Endothelial cell of umbilical vein (primary cell): ENCODE results near the gene CLBA1. TPM values are rescaled to one million over a fixed set of nuclear protein-coding genes. Genes with fewer than 3 reads are reported as not detected.

ENCODE experiments used
- BruUV-seq: library from RNA; stranded (reverse); fragments of 400-500 nt; replicated peaks from 2 replicates; lab custom pipeline; 2021; lab: Mats Ljungman, UMichigan
- CTCF ChIA-PET: fragments of 300-600, 350-600 bp; sonication (Branson Sonifier 250); formaldehyde crosslinking; loops from one replicate; lab custom pipeline; 2021; ENCODE audit warnings: antibody characterized with exemption, inconsistent platforms; lab: Charles Lee
- POLR2A ChIA-PET: fragments of 300-600, 350-600 bp; sonication (Branson Sonifier 250); formaldehyde crosslinking; loops from one replicate; lab custom pipeline; 2021; ENCODE audit warnings: antibody characterized with exemption, inconsistent platforms; lab: Charles Lee
- DNase-seq: peaks from one replicate; pipeline ENCODE4 v3.0.0-alpha.2; 2011; ENCODE audit warnings: low read depth, low spot score
- FAIRE-seq: peaks from 2 replicates; lab custom pipeline; 2011; peaks lifted over from hg19 to GRCh38; lab: Jason Lieb, UNC
- H2AFZ ChIP-seq: 2 replicates; pipeline ENCODE4 v1.6.0; 2012; ENCODE audit warnings: low read depth, low read length, control low read depth, inconsistent platforms
- H3K27ac ChIP-seq: 2 replicates; pipeline ENCODE4 v1.5.1; 2011; ENCODE audit warnings: low read depth, mild to moderate bottlenecking, control low read depth, low read length, moderate library complexity; ENCODE audit not compliant: insufficient read depth
- H3K27me3 ChIP-seq, 2 experiments: 2 replicates each; pipeline versions ENCODE4 v1.6.0 to v1.6.1; 2011; ENCODE audit warnings: low read length in 2 of 2, mixed read lengths in 1 of 2; ENCODE audit not compliant: control insufficient read depth in 2 of 2, insufficient read depth in 2 of 2
- H3K36me3 ChIP-seq, 2 experiments: 2 replicates in 1 of 2; 3 replicates in 1 of 2; pipeline ENCODE4 v1.5.1; 2011; ENCODE audit warnings: low read length in 2 of 2, mild to moderate bottlenecking in 1 of 2, moderate library complexity in 1 of 2; ENCODE audit not compliant: control insufficient read depth in 2 of 2, insufficient read depth in 2 of 2; ENCODE audit errors: extremely low read depth in 1 of 2
- H3K4me1 ChIP-seq: 3 replicates; pipeline ENCODE4 v1.5.1; 2011; ENCODE audit warnings: mild to moderate bottlenecking, low read length; ENCODE audit not compliant: control insufficient read depth, insufficient read depth; ENCODE audit errors: extremely low read depth
- H3K4me2 ChIP-seq: 2 replicates; pipeline ENCODE4 v1.6.1; 2011; ENCODE audit warnings: low read length, control low read depth, mixed read lengths; ENCODE audit not compliant: insufficient read depth
- H3K4me3 ChIP-seq, 3 experiments: fragments of 200-600 bp in 1 of 3; sonication (generic), shearing (Covaris generic) in 1 of 3; replicated peaks in 1 of 3; 2 replicates each; pipeline ENCODE4 v1.5.1; 2011 to 2016; ENCODE audit warnings: control low read depth in 3 of 3, low read length in 3 of 3, mild to moderate bottlenecking in 2 of 3, inconsistent platforms in 1 of 3, low read depth in 1 of 3, moderate library complexity in 1 of 3; ENCODE audit not compliant: insufficient read depth in 1 of 3
- H3K79me2 ChIP-seq: 2 replicates; pipeline ENCODE4 v1.6.0; 2012; ENCODE audit warnings: low read length, inconsistent platforms; ENCODE audit not compliant: control insufficient read depth, insufficient read depth
- H3K9ac ChIP-seq: replicated peaks from 2 replicates; pipeline ENCODE3; 2011; ENCODE audit warnings: low read length, control low read depth; ENCODE audit not compliant: insufficient read depth; ENCODE audit errors: extremely low read depth
- H3K9me1 ChIP-seq: replicated peaks from 3 replicates; pipeline ENCODE4 v1.6.0; 2011; ENCODE audit warnings: mild to moderate bottlenecking, low read length; ENCODE audit not compliant: control insufficient read depth, insufficient read depth; ENCODE audit errors: extremely low read depth
- H3K9me3 ChIP-seq: replicated peaks from 2 replicates; pipeline ENCODE4 v1.5.1; 2012; ENCODE audit warnings: low read length, inconsistent platforms; ENCODE audit not compliant: control insufficient read depth, insufficient read depth
- H4K20me1 ChIP-seq: replicated peaks from 2 replicates; pipeline ENCODE3; 2011; ENCODE audit warnings: mild to moderate bottlenecking, low read length; ENCODE audit not compliant: control insufficient read depth, insufficient read depth; ENCODE audit errors: extremely low read depth
- EZH2 ChIP-seq: IDR thresholded peaks from 2 replicates; pipeline ENCODE4 v1.6.1; 2012; ENCODE audit warnings: borderline replicate concordance, low read depth, mild to moderate bottlenecking, moderate library complexity, low read length, inconsistent platforms; ENCODE audit not compliant: severe bottlenecking
- FOS ChIP-seq: IDR thresholded peaks from 2 replicates; pipeline ENCODE4 v1.6.1; 2011; ENCODE audit warnings: mild to moderate bottlenecking, low read length, moderate library complexity, borderline replicate concordance; ENCODE audit not compliant: insufficient read depth
- GATA2 ChIP-seq: IDR thresholded peaks from 2 replicates; pipeline ENCODE4 v1.7.0; 2011; ENCODE audit warnings: low read depth, mild to moderate bottlenecking, moderate library complexity, mixed read lengths, low read length; ENCODE audit not compliant: insufficient read length, insufficient read depth
- JUN ChIP-seq: IDR thresholded peaks from 2 replicates; pipeline ENCODE4 v1.6.1; 2011; ENCODE audit warnings: borderline replicate concordance, low read depth; ENCODE audit not compliant: insufficient read length, insufficient read depth
- MAX ChIP-seq: IDR thresholded peaks from 2 replicates; pipeline ENCODE4 v1.6.1; 2011; ENCODE audit not compliant: insufficient read depth, insufficient read length
- MYC ChIP-seq: IDR thresholded peaks from one replicate; pipeline ENCODE4 v1.6.1; 2011; ENCODE audit warnings: mild to moderate bottlenecking, low read depth, low read length
- POLR2A ChIP-seq: IDR thresholded peaks from 2 replicates; pipeline ENCODE4 v1.6.1; 2012; ENCODE audit warnings: low read depth, mild to moderate bottlenecking, control low read depth, low read length
- POLR2AphosphoS5 ChIP-seq: IDR thresholded peaks from 2 replicates; pipeline ENCODE4 v1.6.1; 2012; ENCODE audit warnings: low read depth, mild to moderate bottlenecking, control low read depth, low read length, moderate library complexity; ENCODE audit not compliant: insufficient read depth
- dilution Hi-C: fragments of 300-500 bp; cut with MboI; formaldehyde crosslinking; loops from one replicate; pipeline ENCODE4 v1.15.0; 2019; ENCODE audit warnings: low sequenced_read_pairs; ENCODE audit not compliant: extremely low pct_ligation_motif_present
- intact Hi-C: fragments of 100-400 bp; cut with micrococcal nuclease; formaldehyde crosslinking; loops from one replicate; pipeline ENCODE4 v1.10.0; 2022
- polyA plus RNA-seq, 4 experiments: library from polyadenylated mRNA; depleted of rRNA in 3 of 4; stranded (reverse) in 3 of 4; unstranded in 1 of 4; fragments of >200 nt; gene quantifications; 2 replicates each; pipeline versions ENCODE4 v1.2.1 to v1.2.3, GENCODE V29; 2011 to 2012; ENCODE audit warnings: missing spikeins in 1 of 4
- total RNA-seq: library from RNA; stranded (reverse); gene quantifications from 2 replicates; pipeline ENCODE4 v1.2.3, GENCODE V29; 2021
- TF ChIP-seq, protein P1 (sequence below), 2 donors: IDR thresholded peaks; 1 replicate in 1 of 2; 2 replicates in 1 of 2; pipeline ENCODE4 v1.5.1; 2011; ENCODE audit warnings: low read length in 2 of 2, mild to moderate bottlenecking in 2 of 2, moderate library complexity in 2 of 2, control low read depth in 1 of 2, inconsistent platforms in 1 of 2, low read depth in 1 of 2; ENCODE audit not compliant: insufficient read depth in 1 of 2; ENCODE audit errors: extremely low read depth in 1 of 2

Gene CLBA1
- total and polyA plus RNA-seq, 2 donors (not counting 3 experiments of a cell fraction or from before 2014, with no cell fraction given): 5.2 to 5.3 TPM

- no peak for TF ChIP-seq JUN
- TF ChIP-seq FOS: no peak
- TF ChIP-seq GATA2: no peak
- TF ChIP-seq POLR2AphosphoS5: peak; percentile 92
- TF ChIP-seq POLR2A: peak; percentile 80
- TF ChIP-seq, protein P1, sequence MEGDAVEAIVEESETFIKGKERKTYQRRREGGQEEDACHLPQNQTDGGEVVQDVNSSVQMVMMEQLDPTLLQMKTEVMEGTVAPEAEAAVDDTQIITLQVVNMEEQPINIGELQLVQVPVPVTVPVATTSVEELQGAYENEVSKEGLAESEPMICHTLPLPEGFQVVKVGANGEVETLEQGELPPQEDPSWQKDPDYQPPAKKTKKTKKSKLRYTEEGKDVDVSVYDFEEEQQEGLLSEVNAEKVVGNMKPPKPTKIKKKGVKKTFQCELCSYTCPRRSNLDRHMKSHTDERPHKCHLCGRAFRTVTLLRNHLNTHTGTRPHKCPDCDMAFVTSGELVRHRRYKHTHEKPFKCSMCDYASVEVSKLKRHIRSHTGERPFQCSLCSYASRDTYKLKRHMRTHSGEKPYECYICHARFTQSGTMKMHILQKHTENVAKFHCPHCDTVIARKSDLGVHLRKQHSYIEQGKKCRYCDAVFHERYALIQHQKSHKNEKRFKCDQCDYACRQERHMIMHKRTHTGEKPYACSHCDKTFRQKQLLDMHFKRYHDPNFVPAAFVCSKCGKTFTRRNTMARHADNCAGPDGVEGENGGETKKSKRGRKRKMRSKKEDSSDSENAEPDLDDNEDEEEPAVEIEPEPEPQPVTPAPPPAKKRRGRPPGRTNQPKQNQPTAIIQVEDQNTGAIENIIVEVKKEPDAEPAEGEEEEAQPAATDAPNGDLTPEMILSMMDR (IDR thresholded peaks at IDR 0.05; ENCODE audit: extremely low read depth in 1 of 2, insufficient read depth in 1 of 2, low read depth in 1 of 2, low read length in 2 of 2): no peak
- TF ChIP-seq MAX: peak; percentile 73
- peak; percentile 32 for TF ChIP-seq MYC
- TF ChIP-seq EZH2: no peak
- dilution Hi-C loops: no loop called here
- H3K27me3 ChIP-seq: no peaks in the 10 kb centered on the region
- ChIA-PET POLR2A (interaction anchor here (1.0 to 1.1 kb wide), 2 partner anchors 10 to 49 kb away, joined by 5 to 7 read pairs; no protein-coding TSS in a partner anchor), CTCF (interaction anchor here (0.7 to 3.2 kb wide), 7 partner anchors 16 to 292 kb away, joined by 3 to 34 read pairs (median 4); partner anchors contain the start of gene CLBA1)
- H3K9me3 ChIP-seq: peaks cover 2% of the 10 kb centered on the region
- H4K20me1 ChIP-seq: no peaks in the 10 kb centered on the region
- no peaks in the 10 kb centered on the region for H3K36me3 ChIP-seq
- H2AFZ ChIP-seq: peak within 1 kb of the TSS; percentile 62
- intact Hi-C loops: loop anchor here (1.0 to 2.0 kb wide), 4 partner anchors 36 to 88 kb away; partner anchors contain the start of gene CLBA1
- FAIRE-seq (peak; percentile 97), DNase-seq (peak; percentile 96)
- H3K9me1 ChIP-seq: no peaks in the 10 kb centered on the region
- H3K4me2 ChIP-seq: peak within 1 kb of the TSS; percentile 98
- H3K4me1 ChIP-seq: peaks cover 58% of the 10 kb centered on the region
- H3K79me2 ChIP-seq: peaks cover 49% of the 10 kb centered on the region
- peak within 1 kb of the TSS; percentile 68 to 96 (median 72) for H3K4me3 ChIP-seq
- H3K9ac ChIP-seq: peak within 1 kb of the TSS; percentile 90
- no TSS peak for BruUV-seq
- peak within 1 kb of the TSS; percentile 80 for H3K27ac ChIP-seq
These were observed 35.4 kb downstream of the CLBA1 start, which contains the start of gene CDCA4 for GRCh38 chr14:105020815-105021655. TSS of gene CDCA4 (minus strand) at chr14:105021083. CDS start at chr14:105011929, 9,154 bp downstream.
